Skeletal muscle cell (primary cell): ENCODE measurements around the gene TMEM53.
A peak's percentile ranks its signal among the peaks of the same experiment; 100 is the strongest.

ENCODE experiments used
- DNase-seq: peaks from one replicate; pipeline ENCODE4 v3.0.0-alpha.2; 2010; ENCODE audit warnings: low read depth
- H3K4me3 ChIP-seq: 2 replicates; pipeline ENCODE4 v1.5.1; 2011; ENCODE audit warnings: low read depth, mild to moderate bottlenecking, control low read depth, low read length, moderate library complexity

The TMEM53 gene

DNA sequence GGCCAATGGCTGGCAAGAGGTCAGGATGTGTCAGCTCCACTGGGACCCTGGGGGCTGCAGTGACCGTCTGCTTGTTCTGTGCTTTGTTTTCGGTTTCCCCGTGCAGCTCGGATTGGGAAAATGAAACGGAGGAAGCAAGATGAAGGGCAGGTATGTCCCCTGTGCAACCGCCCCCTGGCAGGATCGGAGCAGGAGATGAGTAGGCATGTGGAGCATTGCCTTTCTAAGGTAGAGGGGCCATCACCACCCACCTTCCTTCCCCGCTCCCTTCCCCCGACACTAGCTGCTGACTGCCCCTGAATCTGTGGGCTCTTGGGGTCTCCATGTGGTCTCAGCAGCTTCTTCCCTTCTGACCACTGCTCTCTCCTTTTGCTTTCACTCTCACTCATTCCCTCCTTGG lies 38.8 kb downstream of the TMEM53 start:
- no peak overlapping the region for H3K4me3 ChIP-seq
- DNase-seq: no peak

DNA sequence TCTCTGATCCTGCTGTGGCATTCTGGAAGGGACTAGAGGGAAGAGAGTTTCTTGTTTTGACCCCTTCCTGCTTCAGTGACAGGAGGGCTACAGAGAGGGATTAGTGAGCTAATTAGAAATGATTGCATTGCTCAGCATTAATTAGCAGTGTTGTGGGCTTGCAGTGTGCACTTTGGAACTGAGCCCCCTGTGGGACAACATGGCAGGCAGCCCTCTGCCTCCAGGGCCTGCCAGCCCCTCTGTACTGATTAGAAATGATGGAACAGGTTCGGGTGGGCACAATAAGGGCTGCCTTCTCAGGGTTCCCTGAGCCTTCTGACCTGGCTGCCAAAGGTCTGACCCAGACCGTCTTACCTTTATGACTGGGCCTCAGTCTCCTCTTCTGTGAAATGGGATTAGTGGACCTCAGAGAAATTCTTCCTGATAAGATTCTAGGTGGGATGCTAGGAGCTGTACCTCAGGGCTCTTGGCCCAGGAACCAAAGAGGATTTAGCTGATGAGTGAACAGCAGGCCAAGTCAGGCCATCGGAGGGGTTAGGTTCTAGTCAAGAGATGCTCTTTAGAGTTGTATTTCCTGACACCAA lies 39.6 kb downstream of the TMEM53 start:
- DNase-seq: no peak
- H3K4me3 ChIP-seq: no peak overlapping the region

DNA sequence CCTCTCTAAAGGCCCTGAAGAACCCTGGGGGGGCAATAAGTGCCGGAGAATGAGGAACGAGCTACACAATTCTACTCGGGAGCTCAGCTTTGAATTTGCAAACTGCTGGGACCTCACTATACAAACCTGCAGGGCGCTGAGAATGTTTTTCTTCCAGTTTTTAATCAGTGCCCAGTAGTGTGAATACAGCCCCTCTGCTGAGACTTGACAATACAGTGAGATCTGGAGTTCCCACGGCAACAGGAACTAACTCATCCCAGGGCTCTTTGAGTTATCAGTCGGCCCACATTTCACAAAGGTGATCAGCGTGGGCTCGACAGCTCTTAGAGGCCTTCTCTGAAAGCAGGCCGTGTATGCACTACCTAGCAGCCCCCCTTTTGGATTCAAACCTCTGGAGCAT lies 41.7 kb downstream of the TMEM53 start:
- no peak for DNase-seq
- H3K4me3 ChIP-seq: peak overlapping the region; percentile 64

DNA sequence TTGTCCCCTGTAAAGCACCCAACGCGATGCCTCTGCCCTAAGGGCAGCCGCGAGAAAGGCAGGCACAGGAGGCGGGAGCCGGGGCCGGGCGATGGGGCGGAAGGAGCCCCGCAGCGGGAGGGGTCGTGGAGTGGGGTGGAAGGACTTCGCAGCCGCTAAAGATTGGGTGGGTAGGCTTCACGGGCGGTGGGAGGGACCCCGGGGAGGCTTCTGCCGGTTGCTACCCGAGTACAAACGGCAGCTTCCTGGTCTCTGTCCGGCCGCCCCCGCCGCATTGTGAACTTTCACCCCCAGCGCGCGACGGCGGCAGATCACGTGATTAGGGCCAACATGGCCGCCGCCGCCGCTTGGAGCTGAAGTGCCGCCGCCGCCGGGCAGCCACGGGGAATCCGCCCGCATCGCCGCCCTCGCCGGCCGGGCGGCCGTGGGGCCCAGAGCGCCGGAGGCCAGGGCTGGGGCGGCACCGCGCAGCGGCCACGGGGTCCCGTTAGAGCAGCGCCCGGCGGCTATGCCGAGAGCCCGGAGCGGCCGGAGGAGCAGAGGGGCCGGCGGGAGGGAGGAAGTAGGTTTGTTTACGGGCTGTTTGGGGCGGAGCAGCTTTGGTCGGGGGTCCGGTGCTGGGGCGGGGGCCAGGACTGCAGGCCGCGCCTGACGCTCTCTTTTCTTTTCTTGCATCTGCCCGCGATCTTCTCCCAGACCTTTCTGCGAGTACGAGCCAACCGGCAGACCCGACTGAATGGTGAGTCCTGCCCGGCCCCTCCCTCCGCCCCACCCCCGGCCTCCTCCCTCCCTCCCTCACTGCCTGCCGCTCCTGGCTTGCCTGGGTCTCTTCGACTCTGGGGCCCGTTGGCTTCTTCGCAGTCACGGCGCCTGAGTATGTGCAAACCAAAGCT lies 42.4 kb downstream of the TMEM53 start:
- DNase-seq: peak; percentile 62
- peak overlapping the region; percentile 64 for H3K4me3 ChIP-seq

DNA sequence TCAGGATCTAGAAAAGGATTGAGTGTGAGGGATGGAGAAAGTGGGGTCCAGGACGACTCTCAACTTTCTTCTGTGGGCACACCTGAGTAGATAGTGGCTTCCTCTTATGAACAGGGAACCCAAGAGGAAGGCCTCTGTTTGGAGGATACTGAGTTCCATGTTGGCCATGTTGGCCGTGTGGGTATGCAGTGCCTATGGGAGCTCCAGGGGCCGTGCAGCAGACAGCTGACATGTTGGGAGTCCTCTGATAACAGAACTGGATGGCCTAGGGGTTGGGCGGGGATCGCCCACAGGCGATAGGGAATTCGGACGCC lies 43.0 kb downstream of the TMEM53 start:
- no peak for DNase-seq
- H3K4me3 ChIP-seq: peak overlapping the region; percentile 64

DNA sequence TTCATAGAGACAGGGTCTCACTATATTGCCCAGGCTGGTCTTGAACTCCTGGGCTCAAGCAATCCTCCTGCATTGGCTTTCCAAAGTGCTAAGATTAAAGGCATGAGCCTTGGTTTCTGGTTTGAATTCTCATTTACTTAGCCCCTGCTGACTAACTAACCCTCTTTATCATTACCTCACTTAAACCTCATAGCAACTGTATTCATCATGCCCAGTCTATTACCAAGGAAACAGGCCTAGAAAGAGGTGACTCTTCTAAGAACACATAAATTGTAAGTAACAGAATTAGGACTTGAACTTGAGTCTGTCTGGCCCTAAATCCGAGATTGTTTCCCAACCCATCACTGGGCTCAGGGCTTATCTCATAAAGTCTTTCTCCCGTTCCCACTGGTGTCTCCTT lies 44.2 kb downstream of the TMEM53 start:
- DNase-seq: no peak
- H3K4me3 ChIP-seq: no peak overlapping the region

DNA sequence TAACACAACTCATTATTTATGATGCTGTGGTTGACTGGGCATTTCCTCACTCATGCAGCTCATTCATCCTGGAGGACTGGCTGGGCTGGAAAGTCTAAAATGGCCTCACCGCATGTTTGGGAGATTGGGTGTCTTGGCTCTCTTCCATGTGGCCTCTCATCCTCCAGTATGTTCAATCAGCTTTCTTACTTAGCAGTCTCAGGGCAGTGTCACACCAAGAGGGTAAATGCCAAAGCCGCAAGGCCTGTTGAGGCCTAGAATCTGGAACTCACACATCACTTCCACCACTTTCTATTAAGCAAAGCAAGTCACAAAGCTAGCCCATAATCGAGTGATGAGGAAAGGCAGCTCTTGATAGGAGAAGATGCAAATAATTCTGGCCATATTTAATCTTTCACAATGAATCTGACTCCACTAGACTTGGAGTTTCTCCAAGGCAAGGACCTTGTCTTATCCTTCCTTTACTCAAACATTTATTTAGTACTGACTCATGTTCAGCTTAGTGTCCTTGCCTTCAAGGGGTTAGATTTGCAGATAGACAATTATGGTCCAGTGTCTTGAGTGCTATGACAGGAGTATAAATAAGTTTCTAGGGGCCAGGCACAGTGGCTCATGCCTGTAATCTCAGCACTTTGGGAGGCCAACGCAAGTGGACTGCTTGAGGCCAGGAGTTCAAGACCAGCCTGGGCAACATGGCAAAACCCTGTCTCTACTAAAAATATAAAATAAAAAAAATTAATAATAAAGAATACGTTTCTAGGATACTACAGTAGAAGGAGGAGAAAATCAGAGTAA lies 45.1 kb downstream of the TMEM53 start:
- peak; percentile 60 for DNase-seq
- H3K4me3 ChIP-seq: no peak overlapping the region

DNA sequence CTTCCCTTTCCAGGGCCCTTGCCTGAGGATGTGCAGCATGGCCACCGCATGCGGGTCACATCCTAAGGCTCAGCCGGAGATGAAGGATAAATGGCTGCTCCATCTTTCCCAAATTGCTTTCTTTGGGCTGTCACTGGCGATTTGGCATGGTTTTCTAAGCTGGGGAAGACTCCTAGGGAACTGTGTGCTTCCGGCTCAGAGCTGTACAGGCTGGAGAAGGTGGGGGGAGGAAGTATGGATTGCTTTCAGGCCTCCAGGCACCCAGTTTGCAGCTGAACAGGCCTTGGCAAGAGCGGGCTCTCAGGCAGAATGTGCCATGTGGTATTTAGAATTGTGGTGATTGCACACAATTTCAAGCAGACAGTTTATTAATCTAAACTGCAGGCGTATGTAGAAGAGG lies 48.9 kb downstream of the TMEM53 start:
- no peak for DNase-seq
- no peak overlapping the region for H3K4me3 ChIP-seq

DNA sequence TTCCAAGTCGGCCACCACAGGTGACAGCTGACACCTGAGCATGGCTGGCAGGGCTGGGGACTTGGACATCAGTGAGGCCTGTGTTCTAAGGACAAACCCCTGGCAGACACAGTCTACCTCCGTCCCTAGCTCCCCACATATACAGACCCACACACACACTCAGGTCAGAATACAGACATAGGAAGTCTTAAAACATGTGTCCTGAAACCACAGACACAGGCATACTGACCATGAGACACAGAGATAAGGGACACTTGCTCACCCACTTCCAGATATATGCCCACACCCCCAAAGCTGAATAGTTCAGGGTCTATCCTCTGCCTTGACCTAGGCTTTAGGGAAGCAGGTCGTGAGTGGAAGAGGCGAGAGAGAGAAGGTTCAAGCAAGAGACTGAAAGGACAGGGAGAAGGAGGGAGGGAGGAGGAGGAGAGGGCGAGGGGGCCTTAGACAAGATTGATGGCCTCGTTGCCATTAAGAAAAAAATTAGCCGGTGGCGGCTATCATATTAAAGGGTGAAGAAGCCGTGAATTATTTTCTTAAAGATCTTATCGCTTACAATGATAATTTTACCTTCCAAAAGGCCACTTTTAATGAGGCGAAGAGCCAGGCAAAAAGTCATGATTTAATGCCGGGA lies 49.9 kb downstream of the TMEM53 start:
- DNase-seq: no peak
- H3K4me3 ChIP-seq: no peak overlapping the region

DNA sequence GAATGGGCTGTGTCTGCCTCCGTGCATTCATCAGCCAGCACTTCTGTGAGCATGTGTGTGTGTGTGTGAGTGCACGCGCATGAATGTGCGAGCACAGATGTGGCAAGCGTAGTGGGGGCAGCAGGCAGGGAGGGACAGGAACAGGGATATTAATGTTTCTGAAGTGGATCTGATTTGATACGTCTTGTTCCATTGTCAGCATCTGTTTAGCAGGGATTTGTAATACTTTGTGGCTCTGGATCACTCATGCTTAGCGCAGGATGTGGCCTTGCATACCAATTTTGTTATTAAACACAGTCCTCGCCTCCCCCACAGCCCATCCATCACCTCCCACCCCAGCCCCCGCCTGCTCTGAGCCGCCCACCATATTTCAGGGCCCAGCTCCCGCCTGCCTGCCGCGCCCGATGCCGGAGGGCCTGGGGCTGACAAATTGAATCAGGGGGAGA lies 52.4 kb downstream of the TMEM53 start:
- DNase-seq: no peak
- H3K4me3 ChIP-seq: no peak overlapping the region

DNA sequence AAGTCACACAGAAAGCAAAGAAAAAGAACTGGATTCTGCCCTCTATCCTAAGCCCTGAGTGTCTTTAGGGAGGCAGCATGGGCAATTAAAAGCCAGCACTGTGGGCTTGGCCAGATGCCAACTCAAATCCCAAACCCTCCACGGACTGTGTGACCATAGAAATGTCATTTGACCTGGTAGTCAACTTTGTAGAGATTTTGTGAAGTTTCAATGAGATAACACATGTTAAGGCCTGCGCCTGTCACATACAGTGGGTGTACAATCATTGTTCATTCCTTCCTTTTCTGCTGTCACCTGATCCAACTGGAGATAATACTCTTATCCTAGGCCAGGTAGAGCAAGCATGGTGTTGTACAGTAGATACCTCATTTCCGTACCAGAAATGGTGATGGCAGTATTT lies 54.2 kb downstream of the TMEM53 start:
- no peak for DNase-seq
- no peak overlapping the region for H3K4me3 ChIP-seq

DNA sequence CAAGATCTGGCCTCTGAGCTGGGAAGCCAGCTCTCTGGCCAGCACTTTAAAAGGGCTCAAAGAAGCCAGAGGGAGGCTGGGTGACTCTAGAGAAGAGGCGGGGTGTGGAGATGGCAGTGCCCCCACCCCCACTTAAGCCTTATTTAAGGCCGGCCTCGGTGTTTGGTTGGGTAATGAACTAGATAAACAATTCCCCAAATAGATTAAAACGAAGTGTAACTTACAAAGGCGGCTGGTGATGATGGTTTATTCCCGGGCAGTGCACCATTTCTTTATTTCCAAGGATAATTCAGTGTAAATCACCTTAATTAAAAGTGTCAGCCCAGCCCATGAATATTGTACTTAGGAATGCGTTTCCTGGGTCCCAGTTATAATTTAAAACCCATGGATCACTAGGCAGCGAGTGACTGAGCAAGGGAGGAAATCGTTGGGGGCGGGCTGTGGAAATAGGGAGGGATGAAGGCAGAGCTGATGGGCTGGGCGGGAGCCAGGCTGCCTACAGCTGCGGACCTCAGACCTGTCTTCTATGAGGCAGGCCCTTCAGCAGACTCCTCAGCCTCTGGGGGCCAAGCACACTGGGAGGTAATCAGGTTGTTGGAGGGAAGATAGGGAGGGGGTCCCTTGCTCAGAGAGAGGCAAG lies 54.9 kb downstream of the TMEM53 start:
- no peak overlapping the region for H3K4me3 ChIP-seq
- DNase-seq: no peak

DNA sequence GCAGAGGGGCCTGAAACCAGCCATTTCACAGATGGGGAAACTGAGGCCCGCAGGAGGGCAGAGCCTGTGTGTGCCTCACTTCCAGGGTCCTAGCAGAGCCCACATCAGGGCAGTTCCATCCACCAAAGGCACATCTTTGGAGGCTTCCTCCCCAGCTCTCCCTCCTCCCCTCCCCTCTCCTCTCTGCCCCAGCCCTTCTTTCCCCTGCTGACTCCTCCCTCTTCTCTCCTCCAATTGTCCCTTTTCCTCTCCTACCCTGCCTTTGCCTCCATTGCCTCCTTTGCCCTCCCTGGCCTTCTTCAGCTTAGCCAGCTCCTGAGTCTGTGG lies 56.6 kb downstream of the TMEM53 start:
- H3K4me3 ChIP-seq: peak overlapping the region; percentile 47

DNA sequence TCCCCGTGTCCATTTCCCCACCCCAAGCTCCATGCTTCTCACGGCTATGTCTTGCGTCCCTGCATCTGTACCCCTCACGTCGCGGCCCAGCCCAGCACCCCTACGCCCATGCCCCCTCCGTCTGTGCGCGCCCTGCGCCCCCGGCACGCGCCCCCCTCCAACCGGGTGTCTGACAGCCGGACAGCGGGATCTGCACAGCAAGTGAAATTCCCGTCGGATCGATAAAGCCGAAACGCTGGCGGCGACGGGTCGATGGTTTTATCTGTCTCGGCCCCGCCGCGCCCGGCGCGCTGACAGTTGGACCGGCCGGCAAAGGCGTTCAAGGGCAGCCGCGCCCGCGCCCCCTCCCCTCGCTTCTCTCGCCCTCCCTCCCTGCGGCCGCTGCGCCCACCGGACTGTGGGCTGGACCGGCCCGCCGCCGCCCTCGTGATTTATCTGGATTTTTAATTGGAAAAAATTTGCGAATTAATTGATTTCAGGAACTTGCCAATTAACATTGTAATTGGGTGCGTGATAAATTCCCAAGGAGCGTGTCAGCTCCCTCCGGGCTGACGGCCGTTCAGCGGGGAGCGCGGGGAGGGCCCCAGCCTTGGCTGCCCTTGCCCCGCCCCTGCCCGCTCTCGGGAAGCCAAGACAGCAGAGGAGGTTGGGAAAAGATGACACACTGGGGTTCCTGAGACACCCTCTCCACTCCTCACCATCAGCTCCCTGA lies 57.1 kb downstream of the TMEM53 start:
- H3K4me3 ChIP-seq: peak overlapping the region; percentile 47
- no peak for DNase-seq

More for the DNA sequence above, 56.6 kb downstream of the TMEM53 start:
- DNase-seq: no peak

DNA sequence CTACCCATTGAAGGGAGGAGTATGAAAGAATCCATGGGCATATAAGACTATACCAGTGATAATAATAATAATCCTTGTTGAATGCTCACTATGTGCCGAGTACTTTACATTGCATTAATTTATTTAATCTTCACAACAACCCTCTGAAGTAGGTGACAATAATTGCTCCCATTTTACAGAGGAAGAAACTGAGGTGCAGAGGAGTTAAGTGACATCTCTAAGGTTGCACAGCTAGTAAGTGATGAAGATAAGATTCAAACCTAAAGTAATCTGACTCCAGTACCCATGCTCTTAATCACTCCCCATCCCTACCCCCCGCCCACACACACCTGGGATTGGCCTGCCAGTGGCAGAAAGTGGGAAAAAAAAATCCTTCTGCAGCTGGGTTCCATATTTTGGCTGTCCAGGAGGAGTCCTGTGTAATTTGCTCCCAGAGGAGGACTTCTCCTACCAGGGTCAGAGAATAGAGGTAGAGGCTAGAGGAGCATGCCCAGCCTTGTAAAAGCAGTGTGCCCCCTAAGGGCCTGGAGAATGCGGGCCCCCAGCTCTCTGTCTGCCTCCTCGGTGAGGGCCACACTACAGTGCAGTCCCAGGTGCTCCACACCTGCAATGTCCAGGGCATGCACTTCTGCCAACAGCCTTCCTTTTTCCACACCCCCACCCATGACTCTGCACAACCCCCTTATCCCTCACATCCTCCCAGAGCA lies 57.8 kb downstream of the TMEM53 start:
- peak overlapping the region; percentile 47 for H3K4me3 ChIP-seq
- no peak for DNase-seq

DNA sequence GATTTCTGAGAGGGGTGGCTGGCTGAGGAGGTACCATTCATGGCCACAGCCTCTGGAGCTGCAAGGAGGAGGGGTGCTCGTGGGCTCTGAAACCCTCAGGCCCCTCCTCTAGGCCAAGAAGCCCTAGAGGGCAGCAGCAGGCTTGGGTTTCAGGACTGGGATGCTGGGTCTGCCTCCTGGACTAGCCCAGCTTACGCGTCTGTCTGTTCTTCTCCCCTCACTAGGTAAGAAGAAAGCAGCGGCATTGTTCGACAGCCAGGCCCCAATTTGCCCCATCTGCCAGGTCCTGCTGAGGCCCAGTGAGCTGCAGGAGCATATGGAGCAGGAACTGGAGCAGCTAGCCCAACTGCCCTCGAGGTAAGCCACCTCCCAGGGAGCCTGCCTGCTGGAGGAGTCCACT lies 60.3 kb downstream of the TMEM53 start:
- DNase-seq: no peak
- no peak overlapping the region for H3K4me3 ChIP-seq

DNA sequence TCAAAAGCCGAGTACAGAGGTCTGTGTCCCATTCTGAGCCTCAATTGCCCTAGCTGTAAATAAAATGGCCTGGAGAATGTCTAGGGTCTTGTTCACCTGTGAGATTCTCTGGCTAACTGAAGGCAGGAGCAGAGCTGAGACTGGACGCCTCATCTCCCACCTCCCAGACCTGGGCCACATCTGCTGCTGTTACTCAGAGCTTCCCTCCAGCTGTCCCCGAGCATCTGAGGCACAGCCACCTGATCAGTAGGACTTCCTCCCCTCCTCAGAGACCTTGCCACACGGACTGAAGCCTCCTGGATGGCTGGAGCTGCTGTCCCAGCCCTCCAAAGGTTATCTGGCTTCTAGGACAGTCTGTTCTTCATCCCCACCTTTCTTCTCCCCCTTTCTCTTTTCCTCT lies 62.4 kb downstream of the TMEM53 start:
- no peak overlapping the region for H3K4me3 ChIP-seq
- no peak for DNase-seq

DNA sequence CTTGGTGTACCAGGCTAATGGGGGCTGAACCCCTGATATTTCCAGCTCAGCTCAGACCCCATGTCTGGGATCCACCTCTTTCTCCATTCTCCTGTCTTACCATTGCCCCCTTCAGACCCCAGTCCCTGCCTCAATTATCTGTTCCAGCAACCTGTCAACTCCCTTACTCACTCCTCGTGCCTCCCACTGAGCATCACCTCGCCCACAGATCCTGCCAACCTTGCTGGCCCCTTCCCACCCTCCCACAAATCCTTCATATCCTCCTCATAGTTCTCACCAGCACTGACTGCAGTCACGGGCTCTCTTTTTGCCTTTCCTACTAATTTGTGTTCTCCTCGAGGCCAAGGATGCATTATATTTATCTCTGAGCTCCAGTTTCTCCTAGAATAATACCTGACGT lies 62.9 kb downstream of the TMEM53 start:
- no peak overlapping the region for H3K4me3 ChIP-seq
- no peak for DNase-seq
